Measurements from ENCODE around the gene FOXJ3. TPM values are rescaled to one million over a fixed set of nuclear protein-coding genes. Genes with fewer than 3 reads are reported as not detected.

Gene FOXJ3
- total and polyA plus RNA-seq, 2 of the 13 experiments (the other 11 are each of a cell fraction or from before 2014, with no cell fraction given), result 16.6 to 48.5 TPM

DNA sequence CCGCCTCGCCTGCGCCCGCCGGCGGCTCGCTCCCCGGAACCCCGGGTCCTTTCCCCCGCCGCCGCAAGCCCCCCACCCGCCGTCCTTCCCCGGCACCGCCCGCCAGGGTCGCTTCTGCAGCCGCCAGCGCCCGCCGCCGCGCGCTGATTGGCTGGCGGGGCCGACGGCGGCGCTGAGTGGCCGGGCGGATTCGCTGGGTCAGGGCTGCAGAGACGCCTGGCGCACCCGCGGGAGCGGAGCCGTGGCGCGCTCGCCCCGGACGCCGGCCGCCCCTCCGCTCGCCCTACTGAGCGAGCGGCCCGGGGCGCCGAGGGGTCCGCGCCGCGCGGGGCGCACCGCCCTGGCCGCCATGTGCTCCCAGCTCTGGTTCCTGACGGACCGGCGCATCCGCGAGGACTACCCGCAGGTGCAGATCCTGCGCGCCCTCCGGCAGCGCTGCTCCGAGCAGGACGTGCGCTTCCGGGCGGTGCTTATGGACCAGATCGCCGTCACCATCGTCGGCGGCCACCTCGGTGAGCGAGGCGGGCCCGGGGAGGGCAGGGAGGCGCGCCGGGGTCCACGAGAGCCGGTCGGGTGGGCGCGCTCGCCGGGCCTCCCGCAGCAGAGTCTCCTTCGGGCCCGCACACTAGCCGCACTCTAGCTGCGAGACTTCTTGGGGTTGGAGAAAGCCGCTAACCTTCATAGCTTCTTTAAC, 45.7 kb upstream of the FOXJ3 start, which contains the start of gene RIMKLA (continued):
- TF ChIP-seq ZBTB49 (CRISPR knock-in tag; IDR thresholded peaks at IDR 0.05; ENCODE audit: borderline replicate concordance), result no peak
- TF ChIP-seq RXRB (CRISPR knock-in tag; IDR thresholded peaks at IDR 0.05; ENCODE audit: borderline replicate concordance), result no peak
- TF ChIP-seq TOPORS (CRISPR knock-in tag; IDR thresholded peaks at IDR 0.05), result no peak
- TF ChIP-seq SETDB1 (CRISPR knock-in tag; IDR thresholded peaks at IDR 0.05; ENCODE audit: borderline replicate concordance), result no peak
- peak; percentile 44 for TF ChIP-seq HNRNPLL (IDR thresholded peaks at IDR 0.05; ENCODE audit: low read depth, low read length, poor library complexity, severe bottlenecking)
- 0 out of 2 replicates have a peak, but pooled peaks have one; percentile 33 for TF ChIP-seq ELF1 (CRISPR knock-in tag; IDR thresholded peaks at IDR 0.05)
- no peak for TF ChIP-seq ERF (CRISPR knock-in tag; IDR thresholded peaks at IDR 0.05)
- TF ChIP-seq ZIK1 (CRISPR knock-in tag; IDR thresholded peaks at IDR 0.05; ENCODE audit: borderline replicate concordance, low read depth), result no peak
- TF ChIP-seq ZNF574 (CRISPR knock-in tag; IDR thresholded peaks at IDR 0.05), result peak; percentile 62; the same call in 1 of the 2 replicates
- TF ChIP-seq HOXA3 (CRISPR knock-in tag; IDR thresholded peaks at IDR 0.05), result no peak
- TF ChIP-seq RAD51 (IDR thresholded peaks at IDR 0.05; ENCODE audit: borderline replicate concordance), result no peak
- TF ChIP-seq, protein P1, sequence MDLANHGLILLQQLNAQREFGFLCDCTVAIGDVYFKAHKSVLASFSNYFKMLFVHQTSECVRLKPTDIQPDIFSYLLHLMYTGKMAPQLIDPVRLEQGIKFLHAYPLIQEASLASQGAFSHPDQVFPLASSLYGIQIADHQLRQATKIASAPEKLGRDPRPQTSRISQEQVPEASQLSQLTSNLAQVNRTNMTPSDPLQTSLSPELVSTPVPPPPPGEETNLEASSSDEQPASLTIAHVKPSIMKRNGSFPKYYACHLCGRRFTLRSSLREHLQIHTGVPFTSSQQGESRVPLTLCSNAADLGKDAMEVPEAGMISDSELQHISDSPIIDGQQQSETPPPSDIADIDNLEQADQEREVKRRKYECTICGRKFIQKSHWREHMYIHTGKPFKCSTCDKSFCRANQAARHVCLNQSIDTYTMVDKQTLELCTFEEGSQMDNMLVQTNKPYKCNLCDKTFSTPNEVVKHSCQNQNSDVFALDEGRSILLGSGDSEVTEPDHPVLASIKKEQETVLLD (CRISPR knock-in tag; IDR thresholded peaks at IDR 0.05; ENCODE audit: low read depth), result 0 out of 2 replicates have a peak, but pooled peaks have one; percentile 46
- no peak for TF ChIP-seq CHCHD3 (CRISPR knock-in tag; IDR thresholded peaks at IDR 0.05)
- TF ChIP-seq ATF4 (CRISPR knock-in tag; IDR thresholded peaks at IDR 0.05), result no peak
- peak; percentile 48; the same call in 1 of the 2 replicates for TF ChIP-seq ZNF772 (CRISPR knock-in tag; IDR thresholded peaks at IDR 0.05)
- no peak for TF ChIP-seq CENPT (CRISPR knock-in tag; IDR thresholded peaks at IDR 0.05; ENCODE audit: low read depth)
- peak; percentile 83 for TF ChIP-seq ZNF687 (CRISPR knock-in tag; IDR thresholded peaks at IDR 0.05)
